IMR-90 (cell line): ENCODE measurements around the gene ARHGAP8. TPM values are rescaled to one million over a fixed set of nuclear protein-coding genes. Genes with fewer than 3 reads are reported as not detected.
A peak's percentile ranks its signal among the peaks of the same experiment; 100 is the strongest.

Experiments used
- ATAC-seq: fragments of 200-7000 bp; cut with Tn5 transposase; 2 replicates; pipeline ENCODE4 v1.9.1; 2020; ENCODE audit warnings: low read depth, mild to moderate bottlenecking, moderate library complexity
- BruUV-seq: library from RNA; stranded (reverse); fragments of 400-500 nt; replicated peaks from 2 replicates; lab custom pipeline; 2021; lab: Mats Ljungman, UMichigan
- CTCF ChIA-PET: fragments of 300-600 bp; formaldehyde crosslinking; extraction: SDS; loops from one replicate; lab custom pipeline; 2021; ENCODE audit warnings: antibody characterized with exemption; lab: Yijun Ruan, JAX
- POLR2A ChIA-PET: fragments of 300-600 bp; sonication (Branson Sonifier 250); formaldehyde crosslinking; loops from one replicate; lab custom pipeline; 2022; ENCODE audit warnings: antibody characterized with exemption; ENCODE audit not compliant: unreplicated experiment; lab: Charles Lee
- DNase-seq: peaks from one replicate; pipeline ENCODE4 v3.0.0; 2013
- H2AFZ ChIP-seq: replicated peaks from 2 replicates; pipeline ENCODE3; 2013; ENCODE audit warnings: low read length, mild to moderate bottlenecking; ENCODE audit not compliant: poor library complexity
- H2AK5ac ChIP-seq: 2 replicates; pipeline ENCODE4 v1.6.1; 2013; ENCODE audit warnings: low read depth, low read length, inconsistent platforms
- H2AK9ac ChIP-seq: replicated peaks from 2 replicates; pipeline ENCODE3; 2013; ENCODE audit warnings: mild to moderate bottlenecking, low read depth, low read length, moderate library complexity; ENCODE audit not compliant: poor library complexity
- H2BK120ac ChIP-seq: 2 replicates; pipeline ENCODE4 v1.6.1; 2013; ENCODE audit warnings: low read depth, low read length, inconsistent platforms
- H2BK15ac ChIP-seq: 3 replicates; pipeline ENCODE4 v1.6.1; 2013; ENCODE audit warnings: low read depth, low read length, inconsistent platforms
- H2BK20ac ChIP-seq: 2 replicates; pipeline ENCODE4 v1.6.1; 2013; ENCODE audit warnings: low read depth, mild to moderate bottlenecking, inconsistent platforms, low read length, moderate library complexity
- H2BK5ac ChIP-seq: 2 replicates; pipeline ENCODE4 v1.6.1; 2013; ENCODE audit warnings: mild to moderate bottlenecking, low read depth, low read length, inconsistent platforms; ENCODE audit not compliant: poor library complexity, severe bottlenecking
- H3K14ac ChIP-seq: replicated peaks from 2 replicates; pipeline ENCODE4 v1.6.1; 2013; ENCODE audit warnings: low read depth, low read length, inconsistent platforms
- H3K18ac ChIP-seq: 2 replicates; pipeline ENCODE4 v1.6.1; 2013; ENCODE audit warnings: low read depth, low read length, control low read depth
- H3K23ac ChIP-seq: 2 replicates; pipeline ENCODE4 v1.6.1; 2013; ENCODE audit warnings: low read depth, low read length, inconsistent platforms
- H3K27ac ChIP-seq: 2 replicates; pipeline ENCODE4 v1.5.1; 2013; ENCODE audit warnings: mild to moderate bottlenecking, control low read depth, low read length; ENCODE audit not compliant: insufficient read depth
- H3K27me3 ChIP-seq: 2 replicates; pipeline ENCODE4 v1.6.1; 2013; ENCODE audit warnings: low read length; ENCODE audit not compliant: control insufficient read depth, insufficient read depth
- H3K36me3 ChIP-seq: 2 replicates; pipeline ENCODE4 v1.6.1; 2013; ENCODE audit warnings: low read length, mixed read lengths; ENCODE audit not compliant: control insufficient read depth, insufficient read depth
- H3K4ac ChIP-seq: 2 replicates; pipeline ENCODE4 v1.6.1; 2013; ENCODE audit warnings: low read depth, low read length, inconsistent platforms
- H3K4me1 ChIP-seq: 2 replicates; pipeline ENCODE4 v1.6.1; 2013; ENCODE audit warnings: low read length, mixed read lengths; ENCODE audit not compliant: control insufficient read depth, insufficient read depth
- H3K4me2 ChIP-seq: 2 replicates; pipeline ENCODE4 v1.6.1; 2013; ENCODE audit warnings: low read depth, mild to moderate bottlenecking, control low read depth, low read length, moderate library complexity
- H3K4me3 ChIP-seq: 2 replicates; pipeline ENCODE4 v1.5.1; 2013; ENCODE audit warnings: low read depth, mild to moderate bottlenecking, control low read depth, low read length, moderate library complexity; ENCODE audit not compliant: insufficient read depth
- H3K56ac ChIP-seq: 2 replicates; pipeline ENCODE4 v1.6.1; 2013; ENCODE audit warnings: low read length, inconsistent platforms; ENCODE audit not compliant: insufficient read depth; ENCODE audit errors: extremely low read depth
- H3K79me1 ChIP-seq, 2 experiments: 2 replicates each; pipeline ENCODE4 v1.6.1; 2013; ENCODE audit warnings: low read length in 2 of 2, inconsistent platforms in 1 of 2, low read depth in 1 of 2
- H3K9ac ChIP-seq: 2 replicates; pipeline ENCODE4 v1.6.1; 2013; ENCODE audit warnings: low read depth, low read length, control low read depth
- H3K9me1 ChIP-seq: 2 replicates; pipeline ENCODE4 v1.6.1; 2013; ENCODE audit warnings: low read length, inconsistent platforms; ENCODE audit not compliant: insufficient read depth
- H3K9me3 ChIP-seq: 2 replicates; pipeline ENCODE4 v1.6.1; 2013; ENCODE audit warnings: low read length; ENCODE audit not compliant: control insufficient read depth, insufficient read depth
- H4K20me1 ChIP-seq: 2 replicates; pipeline ENCODE4 v1.6.1; 2013; ENCODE audit warnings: low read length, inconsistent platforms; ENCODE audit not compliant: insufficient read depth
- H4K5ac ChIP-seq: 2 replicates; pipeline ENCODE4 v1.6.1; 2013; ENCODE audit warnings: mild to moderate bottlenecking, low read depth, low read length, control low read depth
- H4K8ac ChIP-seq, 2 experiments: 2 replicates each; pipeline ENCODE4 v1.6.1; 2013; ENCODE audit warnings: low read depth in 2 of 2, low read length in 2 of 2, control low read depth in 1 of 2, inconsistent platforms in 1 of 2
- H4K91ac ChIP-seq: 2 replicates; pipeline ENCODE4 v1.6.1; 2013; ENCODE audit warnings: low read depth, low read length, inconsistent platforms; ENCODE audit not compliant: insufficient read depth
- MAFK ChIP-seq: IDR thresholded peaks from 2 replicates; pipeline ENCODE4 v1.6.1; 2012; ENCODE audit warnings: low read depth, low read length, improper control_type of control experiment
- NFE2L2 ChIP-seq: fragments of 150-350 bp; IDR thresholded peaks from 2 replicates; pipeline ENCODE4 v1.6.1; 2016; ENCODE audit warnings: low read depth, mild to moderate bottlenecking, low read length
- dilution Hi-C: fragments of 300-500 bp; cut with HindIII; formaldehyde crosslinking; loops from one replicate; pipeline ENCODE4 v1.14.3; 2018; ENCODE audit warnings: low sequenced_read_pairs; ENCODE audit not compliant: unreplicated experiment
- in situ Hi-C: fragments of 300-500 bp; cut with MboI; formaldehyde crosslinking; loops from 3 replicates; pipeline ENCODE4 v1.14.3; 2019; ENCODE audit warnings: low sequenced_read_pairs, inconsistent platforms, mixed read lengths
- intact Hi-C: fragments of 100-400 bp; cut with micrococcal nuclease; formaldehyde crosslinking; loops from 2 replicates; pipeline ENCODE4 v1.10.0; 2022
- polyA plus RNA-seq, 3 experiments: library from polyadenylated mRNA; depleted of rRNA; stranded (reverse); fragments of >200 nt; gene quantifications; 2 replicates each; pipeline ENCODE4 v1.2.3, GENCODE V29; 2012; ENCODE audit warnings: low replicate concordance in 1 of 3
- total RNA-seq: library from RNA; depleted of rRNA; stranded (reverse); fragments of >200 nt; gene quantifications from 2 replicates; pipeline ENCODE4 v1.2.3, GENCODE V29; 2012

Gene ARHGAP8
- total and polyA plus RNA-seq, 2 of the 4 experiments (the other 2 are of a cell fraction), result 0.18 to 0.21 TPM

DNA sequence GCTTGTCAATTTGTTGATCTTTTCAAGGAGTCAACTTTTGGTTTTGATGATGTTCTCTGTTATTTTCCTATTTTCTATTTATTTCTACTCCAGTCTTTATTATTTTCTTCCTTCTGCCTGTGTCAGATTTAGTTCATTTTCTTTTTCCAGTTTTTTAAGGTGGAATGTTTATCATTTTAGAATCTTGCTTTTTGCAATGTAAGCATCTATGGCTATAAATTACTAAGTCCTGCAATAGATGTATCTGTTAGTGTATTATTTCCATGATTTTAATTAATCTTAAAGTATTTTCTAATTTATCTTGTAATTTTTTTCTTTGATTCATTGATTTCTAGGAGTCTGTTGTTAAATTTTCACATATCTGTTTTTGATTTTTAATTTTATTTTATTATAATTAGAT lies 81.7 kb downstream of the ARHGAP8 start:
- no peak overlapping the region for H2BK120ac ChIP-seq
- no peak overlapping the region for H2BK20ac ChIP-seq
- H2BK15ac ChIP-seq, result no peak overlapping the region
- H3K4me3 ChIP-seq, result no peak overlapping the region
- no peak overlapping the region for H3K4me2 ChIP-seq
- H2AK5ac ChIP-seq, result no peak overlapping the region
- H3K14ac ChIP-seq, result no peak overlapping the region
- BruUV-seq, result no TSS peak
- no peaks in the 10 kb centered on the region for H3K4me1 ChIP-seq
- no peaks in the 10 kb centered on the region for H3K36me3 ChIP-seq
- no peak overlapping the region for H3K27ac ChIP-seq
- CTCF ChIA-PET, result no interaction called here
- no peak overlapping the region for H2BK5ac ChIP-seq
- no peaks in the 10 kb centered on the region for H3K79me1 ChIP-seq
- H2AK9ac ChIP-seq, result no peak overlapping the region
- no peak for TF ChIP-seq NFE2L2
- peak; percentile 56; the same call in 1 of the 2 replicates for TF ChIP-seq MAFK
- H3K56ac ChIP-seq, result no peak overlapping the region
- H3K18ac ChIP-seq, result no peak overlapping the region
- no peak overlapping the region for H4K91ac ChIP-seq
- no peak overlapping the region for H4K8ac ChIP-seq
- POLR2A ChIA-PET, result no interaction called here
- H4K5ac ChIP-seq, result no peak overlapping the region
- ATAC-seq (no peak), DNase-seq (no peak)
- peaks cover 5% of the 10 kb centered on the region; the same call in 1 of the 2 replicates for H3K9me3 ChIP-seq
- H3K9ac ChIP-seq, result no peak overlapping the region
- H3K23ac ChIP-seq, result no peak overlapping the region
- intact Hi-C loops, result no loop called here
- peaks cover 4% of the 10 kb centered on the region; the same call in 1 of the 2 replicates for H3K27me3 ChIP-seq
- no peaks in the 10 kb centered on the region for H4K20me1 ChIP-seq
- dilution Hi-C loops, result no loop called here
- H2AFZ ChIP-seq, result no peak overlapping the region
- H3K9me1 ChIP-seq, result no peaks in the 10 kb centered on the region
- in situ Hi-C loops, result no loop called here
- no peak overlapping the region for H3K4ac ChIP-seq
